ENCODE data around the gene PCSK5.
"Not testable (repeated sequence)": the region's sequence is repeated elsewhere in the genome, so short reads cannot be mapped to it uniquely, and the experiment has no call there.

Gene PCSK5

DNA sequence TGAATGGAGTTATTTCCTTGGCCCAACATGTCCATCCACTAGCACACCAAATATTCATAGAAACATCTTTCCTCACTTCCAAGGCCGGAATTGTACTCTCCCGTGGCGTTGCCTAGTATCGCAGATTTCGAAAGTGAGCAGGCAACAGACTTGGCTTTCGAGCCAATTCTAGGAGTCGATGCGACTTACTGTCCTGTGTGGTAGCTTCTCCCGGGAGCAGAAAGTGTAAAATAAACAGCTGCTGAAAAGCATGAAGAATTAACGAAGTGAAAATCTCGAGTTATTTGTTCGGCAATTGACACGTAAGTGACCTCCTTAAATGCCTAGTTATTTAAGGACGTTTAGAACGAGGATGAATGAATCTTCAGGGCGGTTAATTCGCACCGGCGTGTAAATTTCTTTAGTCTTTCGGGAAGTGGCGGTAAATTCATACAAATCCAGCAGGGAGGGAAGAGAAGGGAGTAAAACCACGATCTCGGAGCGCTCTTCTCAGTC lies 449 bp upstream of the PCSK5 start:
- DNase-seq (ENCODE audit: low read depth in 2 of 2), result no peak

DNA sequence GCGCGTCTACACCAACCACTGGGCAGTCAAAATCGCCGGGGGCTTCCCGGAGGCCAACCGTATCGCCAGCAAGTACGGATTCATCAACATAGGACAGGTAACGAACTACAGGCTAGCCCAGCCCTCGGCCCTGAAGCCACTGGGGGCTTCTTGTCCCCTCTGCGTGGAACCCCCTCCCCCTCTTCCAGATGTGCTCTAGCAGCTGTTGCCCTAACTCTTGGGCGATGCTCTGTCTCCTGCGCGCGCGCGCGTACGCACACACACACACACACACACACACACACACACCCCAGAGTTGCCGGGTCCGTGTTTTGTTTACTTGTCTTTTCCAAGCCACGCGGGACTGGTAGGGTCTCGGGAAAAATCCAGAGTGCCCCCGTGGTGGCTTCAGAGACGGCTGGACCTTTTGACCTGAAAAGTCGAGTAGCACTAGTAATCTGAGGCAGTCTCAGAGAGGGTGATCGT lies 836 bp downstream of the PCSK5 start:
- DNase-seq (ENCODE audit: low read depth in 2 of 2), result peak in 1 of 2 donors; percentile 10

GRCh38 chr9:75891771-75892215 lies 1.3 kb downstream of the PCSK5 start:
- no peak for DNase-seq (ENCODE audit: low read depth in 2 of 2)

DNA sequence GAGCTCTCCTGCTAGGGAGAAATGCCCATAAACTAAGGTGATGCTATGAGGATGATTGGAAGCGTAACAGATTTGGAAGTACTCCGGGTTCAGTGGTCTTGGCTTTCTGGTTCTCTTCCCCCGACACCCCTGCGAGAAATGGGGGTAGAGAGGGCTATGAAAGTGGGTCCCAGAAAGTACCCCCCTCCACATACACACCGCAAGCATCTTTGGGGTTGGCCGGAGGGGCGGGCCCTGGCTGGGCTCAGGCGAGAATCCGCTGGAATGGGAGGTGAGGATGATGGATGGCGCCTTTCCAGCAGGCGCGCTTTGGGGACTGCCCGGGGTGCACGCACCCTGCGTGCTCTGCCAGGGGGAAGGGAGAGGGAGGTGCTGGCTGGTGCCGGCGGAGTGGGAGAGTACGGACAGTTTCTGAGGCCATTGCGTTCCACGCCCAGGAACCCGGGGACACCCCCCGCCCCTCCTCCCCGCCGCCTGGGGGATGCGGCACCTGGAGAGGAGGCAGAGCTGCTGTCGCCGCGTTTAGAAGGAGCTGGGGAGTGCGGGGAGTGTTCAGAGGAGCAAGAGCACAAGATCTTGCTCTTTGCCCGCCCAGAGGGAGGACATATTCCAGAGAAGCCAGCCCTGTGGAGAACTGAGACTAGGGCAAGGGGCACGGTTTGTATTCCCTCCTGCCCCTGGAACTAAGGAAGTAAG lies 1.9 kb downstream of the PCSK5 start:
- DNase-seq (ENCODE audit: low read depth in 2 of 2), result no peak

- DNase-seq (ENCODE audit: low read depth in 2 of 2), result no peak
These were observed 2.6 kb downstream of the PCSK5 start for GRCh38 chr9:75893106-75893505.

GRCh38 chr9:75894566-75894965 lies 4.1 kb downstream of the PCSK5 start:
- DNase-seq (ENCODE audit: low read depth in 2 of 2), result no peak

DNA sequence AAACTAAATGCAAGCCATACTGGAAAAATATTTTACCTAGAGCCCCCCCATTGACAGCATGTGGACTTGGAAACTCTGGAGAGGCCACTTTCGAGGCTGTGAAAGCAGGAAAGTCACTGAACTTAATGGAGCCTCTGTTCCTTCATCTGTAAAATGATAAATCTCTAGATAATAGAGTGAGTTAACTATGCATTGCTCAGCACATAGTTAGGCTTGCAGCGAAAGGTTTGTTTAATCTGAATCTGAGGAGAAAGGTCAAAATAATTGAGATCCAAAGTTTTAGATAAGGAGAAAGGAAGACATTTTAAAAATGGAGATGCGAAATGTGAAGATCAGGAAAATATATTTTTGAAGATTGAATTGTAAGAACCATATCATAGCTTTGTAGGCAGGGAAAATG lies 4.6 kb downstream of the PCSK5 start:
- DNase-seq (ENCODE audit: low read depth in 2 of 2), result no peak

GRCh38 chr9:75896193-75896592 lies 5.7 kb downstream of the PCSK5 start:
- DNase-seq (ENCODE audit: low read depth in 2 of 2), result no peak

DNA sequence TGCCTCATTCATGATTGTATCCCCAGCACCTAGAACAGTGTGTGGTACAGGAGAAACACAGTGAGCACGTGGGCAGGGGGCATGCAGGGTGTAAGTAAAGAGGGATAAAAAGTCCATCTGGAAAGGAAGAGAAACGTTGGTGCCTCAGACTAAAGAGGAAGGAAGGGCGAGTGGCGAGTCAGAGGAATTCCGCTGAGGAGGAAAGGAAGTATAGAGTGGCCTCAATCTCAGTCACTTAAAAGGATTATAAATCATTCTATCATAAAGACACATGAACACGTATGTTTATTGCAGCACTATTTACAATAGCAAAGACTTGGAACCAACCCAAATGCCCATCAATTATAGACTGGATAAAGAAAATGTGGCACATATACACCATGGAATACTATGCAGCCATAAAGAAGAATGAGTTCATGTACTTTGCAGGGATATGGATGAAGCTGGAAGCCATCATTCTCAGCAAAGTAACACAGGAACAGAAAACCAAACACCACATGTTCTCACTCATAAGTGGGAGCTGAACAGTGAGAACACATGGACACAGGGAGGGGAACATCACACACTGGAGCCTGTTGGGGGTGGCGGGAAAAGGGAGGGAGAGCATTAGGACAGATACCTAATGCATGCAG lies 10.5 kb downstream of the PCSK5 start:
- not testable (repeated sequence) for DNase-seq (ENCODE audit: low read depth in 2 of 2)

GRCh38 chr9:75903785-75904360 lies 13.4 kb downstream of the PCSK5 start:
- no peak for DNase-seq (ENCODE audit: low read depth in 2 of 2)

GRCh38 chr9:75904364-75904763 lies 13.9 kb downstream of the PCSK5 start:
- no peak for DNase-seq (ENCODE audit: low read depth in 2 of 2)

GRCh38 chr9:75906531-75906930 lies 16.1 kb downstream of the PCSK5 start:
- no peak for DNase-seq (ENCODE audit: low read depth in 2 of 2)

DNA sequence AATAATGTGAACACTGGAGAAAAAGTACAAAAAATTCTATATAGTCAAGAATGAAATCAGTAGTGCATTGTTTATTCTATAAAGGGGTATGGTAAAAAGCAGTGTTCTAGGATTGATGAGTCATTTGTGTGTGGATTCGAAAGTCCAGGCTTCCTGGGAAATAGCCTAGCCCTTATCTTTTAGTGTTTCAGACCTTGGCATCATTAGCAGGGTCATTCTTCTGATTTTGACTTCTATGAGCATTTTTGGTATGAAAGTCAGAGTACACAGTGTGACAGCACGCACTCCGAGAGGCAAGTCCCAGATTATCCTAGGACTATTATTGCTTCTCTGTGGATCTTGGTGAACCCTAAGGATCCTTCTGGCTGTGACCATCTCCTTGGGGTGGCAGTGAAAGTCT lies 16.9 kb downstream of the PCSK5 start:
- no peak for DNase-seq (ENCODE audit: low read depth in 2 of 2)

DNA sequence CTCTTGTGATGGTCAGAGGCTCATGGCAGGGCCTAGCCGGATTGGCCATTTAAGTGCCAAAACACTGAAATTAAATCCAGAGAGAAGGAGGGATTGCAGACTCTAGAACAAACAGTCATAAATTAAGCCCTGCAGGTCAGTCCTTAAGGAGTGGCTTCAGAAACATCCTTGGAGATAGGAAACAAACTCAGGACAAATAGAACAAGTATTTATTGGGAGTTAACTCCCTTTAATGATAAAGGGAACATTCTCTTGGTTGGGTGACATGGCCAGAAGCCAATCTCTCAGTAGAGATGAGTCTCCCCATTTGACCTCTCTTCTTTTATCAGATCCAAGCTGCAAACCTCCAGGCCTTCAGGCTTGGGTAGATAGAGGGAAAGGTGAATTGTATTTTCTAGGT lies 17.4 kb downstream of the PCSK5 start:
- no peak for DNase-seq (ENCODE audit: low read depth in 2 of 2)

DNA sequence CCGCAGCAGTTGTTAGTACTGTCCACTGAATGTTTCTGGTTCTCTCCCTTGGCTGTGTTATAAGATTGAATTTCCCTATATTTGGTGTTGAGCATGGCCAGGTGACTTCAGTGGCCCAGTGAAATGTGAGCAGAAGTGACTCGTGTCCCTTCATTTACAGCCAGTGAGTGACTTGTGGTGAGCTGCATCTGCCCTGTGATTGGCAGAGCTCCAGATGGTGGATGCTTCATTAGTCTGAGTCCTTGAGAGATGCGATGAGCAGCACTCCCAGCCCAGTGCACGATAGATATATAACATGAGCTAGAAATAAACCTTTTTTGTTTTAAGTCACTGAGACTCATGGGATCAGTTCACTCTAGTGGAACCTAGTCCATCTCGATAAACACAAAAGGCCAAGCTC lies 19.3 kb downstream of the PCSK5 start:
- no peak for DNase-seq (ENCODE audit: low read depth in 2 of 2)

DNA sequence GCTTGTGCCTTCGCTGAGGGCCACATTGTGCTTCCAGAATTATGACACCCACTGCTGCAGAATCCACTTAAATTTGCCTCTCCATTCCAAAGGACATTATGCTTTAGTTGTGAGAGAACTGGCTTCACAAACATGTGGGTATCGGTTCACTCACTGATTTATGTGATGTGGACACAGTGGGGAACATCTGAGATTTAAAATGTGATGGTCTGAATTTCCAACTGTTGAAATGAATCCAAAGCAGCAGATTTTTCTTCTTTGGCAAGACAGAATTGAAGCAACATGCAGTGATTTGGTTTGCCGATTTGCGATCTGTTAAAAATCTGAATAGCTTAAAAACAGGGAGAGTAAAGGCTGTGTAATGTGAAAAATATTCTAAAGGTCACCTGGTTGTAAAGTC lies 20.3 kb downstream of the PCSK5 start:
- no peak for DNase-seq (ENCODE audit: low read depth in 2 of 2)

DNA sequence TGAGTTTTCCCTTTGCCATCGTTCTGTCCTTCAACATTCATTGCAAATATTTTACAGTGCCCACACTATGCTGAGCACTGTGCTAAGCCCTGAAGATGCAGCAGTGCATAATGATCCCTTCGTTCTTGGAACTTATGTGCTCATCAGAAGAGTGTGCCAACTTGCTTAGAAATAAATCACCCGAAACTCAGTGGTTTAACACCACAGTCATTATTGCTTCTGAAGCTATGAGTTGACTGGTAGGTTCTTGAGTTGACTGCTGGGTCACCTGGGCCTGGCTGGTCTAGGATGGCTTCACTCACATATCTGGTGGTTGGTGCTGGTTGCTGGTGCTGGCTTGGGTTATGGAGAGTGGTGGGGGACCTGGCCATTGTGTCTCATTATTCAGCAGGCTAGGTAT lies 20.9 kb downstream of the PCSK5 start:
- no peak for DNase-seq (ENCODE audit: low read depth in 2 of 2)

- DNase-seq (ENCODE audit: low read depth in 2 of 2), result no peak
These were observed 22.5 kb downstream of the PCSK5 start for GRCh38 chr9:75912951-75913350.

DNA sequence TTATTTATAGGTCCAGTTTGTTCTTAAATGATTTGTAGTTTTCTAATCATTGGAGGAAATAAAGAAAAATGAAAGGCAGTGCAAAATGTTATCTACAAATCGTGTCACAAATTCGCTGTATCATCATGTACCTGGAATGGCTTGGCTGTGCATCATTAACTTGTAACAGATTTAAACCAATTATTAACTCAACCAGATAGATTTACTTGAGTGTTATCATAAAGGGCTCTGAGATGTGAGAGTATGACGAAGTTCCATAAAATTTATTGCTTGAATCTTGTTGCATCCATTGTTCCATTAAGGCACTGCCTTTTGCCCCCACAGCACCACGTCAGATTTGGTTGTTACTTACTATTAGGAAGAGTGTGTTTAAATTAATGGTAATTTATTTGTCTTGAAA lies 23.5 kb downstream of the PCSK5 start:
- no peak for DNase-seq (ENCODE audit: low read depth in 2 of 2)

GRCh38 chr9:75914883-75915452 lies 24.5 kb downstream of the PCSK5 start:
- DNase-seq (ENCODE audit: low read depth in 2 of 2), result no peak

GRCh38 chr9:75918154-75918553 lies 27.7 kb downstream of the PCSK5 start:
- DNase-seq (ENCODE audit: low read depth in 2 of 2), result no peak

DNA sequence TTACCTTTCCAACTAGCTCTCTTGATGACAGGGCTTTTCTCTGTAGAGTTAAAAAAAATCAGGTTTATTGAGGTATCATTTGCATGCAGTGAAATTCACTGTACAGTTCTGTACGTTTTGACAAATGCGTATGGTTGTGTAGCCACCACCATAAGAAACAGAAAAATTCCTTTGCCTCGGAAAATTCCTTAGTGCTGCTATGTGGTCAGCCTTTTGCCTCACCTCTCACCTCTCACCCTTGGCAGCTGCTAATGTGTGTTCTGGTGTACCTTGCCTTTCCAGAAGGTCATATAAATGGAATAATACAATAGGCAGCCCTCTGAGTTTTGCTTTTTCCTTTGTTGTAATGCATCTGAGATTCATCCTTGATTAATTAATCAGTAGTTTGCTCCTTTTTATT lies 28.4 kb downstream of the PCSK5 start:
- no peak for DNase-seq (ENCODE audit: low read depth in 2 of 2)
